HEK293T (cell line): ENCODE data around the gene C19orf25.

Source experiments
- FOXA1 ChIP-seq: fragments of 450-650 bp; IDR thresholded peaks from 2 replicates; pipeline ENCODE4 v1.6.1; 2016; ENCODE audit warnings: mild to moderate bottlenecking
- L3MBTL2 ChIP-seq: fragments of 450-650 bp; conservative IDR thresholded peaks from 2 replicates; pipeline ENCODE4 v1.6.1; 2016; ENCODE audit warnings: mild to moderate bottlenecking
- NFRKB ChIP-seq: fragments of 450-650 bp; IDR thresholded peaks from 2 replicates; pipeline ENCODE4 v1.6.1; 2016; ENCODE audit warnings: mild to moderate bottlenecking, moderate library complexity
- SP1 ChIP-seq: fragments of 450-650 bp; IDR thresholded peaks from 2 replicates; pipeline ENCODE4 v1.6.1; 2017

DNA sequence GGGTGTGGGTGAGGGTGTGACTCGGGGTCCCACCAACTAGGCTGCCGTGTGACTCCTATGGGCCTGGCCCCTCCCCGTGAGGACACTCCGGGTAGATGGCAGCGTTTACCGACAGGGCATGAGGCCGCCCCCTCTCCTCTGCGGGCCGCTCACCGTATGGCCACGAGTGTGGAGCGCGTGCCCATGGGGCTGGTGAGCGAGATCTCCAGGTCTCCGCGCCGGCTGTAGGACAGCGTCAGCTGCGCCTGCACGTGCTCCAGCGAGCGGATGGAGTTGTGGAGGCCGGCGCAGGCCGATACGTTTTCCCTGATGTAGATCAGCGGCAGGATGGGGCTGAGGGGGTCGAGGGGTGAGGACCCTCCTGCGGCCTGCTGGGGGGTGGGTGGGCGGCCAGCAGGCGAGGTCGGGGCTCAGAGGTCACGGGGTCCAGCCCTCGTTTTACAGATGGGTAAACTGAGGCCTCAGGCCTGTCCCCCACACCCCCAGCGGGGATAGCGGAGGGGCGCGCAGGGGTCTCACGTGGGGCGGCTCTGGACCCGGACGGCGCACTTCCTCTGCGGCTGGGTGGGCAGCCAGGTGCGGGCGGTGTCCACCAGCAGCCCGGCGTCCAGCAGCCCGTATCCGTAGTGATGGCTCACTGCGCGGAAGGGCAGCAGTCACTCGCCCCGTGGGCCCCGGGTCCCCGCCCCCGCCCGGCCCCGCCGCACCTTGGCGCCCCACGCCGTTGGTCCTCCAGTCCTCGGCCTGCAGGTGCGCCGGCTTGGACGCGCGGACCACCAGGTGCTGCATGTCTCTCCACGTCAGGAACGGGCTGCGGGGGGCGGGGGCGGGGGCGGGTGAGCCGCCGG, 4.3 kb upstream of the C19orf25 start:
- TF ChIP-seq L3MBTL2: no peak
- TF ChIP-seq SP1: no peak
- TF ChIP-seq FOXA1: no peak
- TF ChIP-seq NFRKB: no peak
